Neural cell (in vitro differentiated cells): ENCODE data around the gene BRD3OS. TPM values are rescaled to one million over a fixed set of nuclear protein-coding genes. Genes with fewer than 3 reads are reported as not detected.

Experiments used
- H2AFZ ChIP-seq: fragments of 200-600, 300-800 bp; sonication (generic), shearing (Covaris generic); 2 replicates; pipeline ENCODE4 v1.6.0; 2014; ENCODE audit warnings: low read depth, mild to moderate bottlenecking, antibody characterized with exemption, low read length, moderate library complexity
- H3F3A ChIP-seq: fragments of 200-600 bp; shearing (Covaris generic); 2 replicates; pipeline ENCODE4 v1.6.1; 2016; ENCODE audit warnings: mild to moderate bottlenecking, moderate library complexity, mixed read lengths, antibody characterized with exemption, low read length; ENCODE audit not compliant: insufficient read depth, poor library complexity, severe bottlenecking
- H3K27ac ChIP-seq: fragments of 200-600, 300-800 bp; sonication (generic), shearing (Covaris generic); 2 replicates; pipeline ENCODE4 v1.5.1; 2014; ENCODE audit warnings: mild to moderate bottlenecking, low read length, moderate library complexity
- H3K27me3 ChIP-seq: fragments of 300-800, 200-600 bp; sonication (generic), shearing (Covaris generic); 2 replicates; pipeline ENCODE4 v1.6.0; 2014; ENCODE audit warnings: mild to moderate bottlenecking, low read depth, low read length, moderate library complexity; ENCODE audit not compliant: insufficient read depth
- H3K36me3 ChIP-seq: fragments of 300-800, 200-600 bp; sonication (generic), shearing (Covaris generic); 2 replicates; pipeline ENCODE4 v1.5.1; 2014; ENCODE audit warnings: mild to moderate bottlenecking, antibody characterized with exemption, low read length, moderate library complexity; ENCODE audit not compliant: insufficient read depth
- H3K4me2 ChIP-seq: fragments of 300-800, 200-600 bp; sonication (generic), shearing (Covaris generic); 2 replicates; pipeline ENCODE4 v1.6.0; 2014; ENCODE audit warnings: mild to moderate bottlenecking, low read length
- H3K4me3 ChIP-seq: fragments of 300-800, 200-600 bp; sonication (generic), shearing (Covaris generic); 2 replicates; pipeline ENCODE4 v1.5.1; 2014; ENCODE audit warnings: mild to moderate bottlenecking, low read length, moderate library complexity
- H3K79me2 ChIP-seq: fragments of 200-600 bp; shearing (Covaris generic); replicated peaks from 2 replicates; pipeline ENCODE4 v1.6.0; 2014; ENCODE audit warnings: mild to moderate bottlenecking, low read length, moderate library complexity; ENCODE audit not compliant: insufficient read depth
- H3K9ac ChIP-seq: fragments of 300-800, 200-600 bp; sonication (generic), shearing (Covaris generic); 2 replicates; pipeline ENCODE4 v1.6.1; 2016; ENCODE audit warnings: mild to moderate bottlenecking, low read length, mixed read lengths
- H3K9me2 ChIP-seq: fragments of 200-600 bp; shearing (Covaris generic); 2 replicates; pipeline ENCODE4 v1.6.1; 2016; ENCODE audit warnings: mild to moderate bottlenecking, low read length, mixed read lengths; ENCODE audit not compliant: insufficient read depth
- H3K9me3 ChIP-seq: fragments of 200-600, 300-800 bp; sonication (generic), shearing (Covaris generic); 2 replicates; pipeline ENCODE4 v1.6.1; 2016; ENCODE audit warnings: mild to moderate bottlenecking, mixed run types, low read length, moderate library complexity, mixed read lengths
- H4K20me1 ChIP-seq: fragments of 200-600 bp; shearing (Covaris generic); 2 replicates; pipeline ENCODE4 v1.6.1; 2016; ENCODE audit warnings: mild to moderate bottlenecking, mixed run types; ENCODE audit not compliant: insufficient read depth
- EP300 ChIP-seq: fragments of 450-650 bp; conservative IDR thresholded peaks from 2 replicates; pipeline ENCODE4 v1.6.1; 2014; ENCODE audit warnings: antibody characterized with exemption, mild to moderate bottlenecking, moderate library complexity; ENCODE audit not compliant: poor library complexity, severe bottlenecking
- EZH2 ChIP-seq: fragments of 200-600, 300-800 bp; shearing (Covaris generic), sonication (generic); IDR thresholded peaks from 2 replicates; pipeline ENCODE4 v1.6.1; 2014; ENCODE audit warnings: antibody characterized with exemption, low read length, borderline replicate concordance, mild to moderate bottlenecking; ENCODE audit not compliant: insufficient read depth, poor library complexity, severe bottlenecking
- MXI1 ChIP-seq: fragments of 450-650 bp; conservative IDR thresholded peaks from 2 replicates; pipeline ENCODE4 v1.6.1; 2014; ENCODE audit warnings: antibody characterized with exemption, mild to moderate bottlenecking; ENCODE audit not compliant: poor library complexity, severe bottlenecking
- POLR2AphosphoS5 ChIP-seq: IDR thresholded peaks from 2 replicates; pipeline ENCODE4 v1.6.1; 2012
- RAD21 ChIP-seq: fragments of 450-650 bp; conservative IDR thresholded peaks from 2 replicates; pipeline ENCODE4 v1.6.1; 2014; ENCODE audit warnings: antibody characterized with exemption, mild to moderate bottlenecking, moderate library complexity
- SMC3 ChIP-seq: fragments of 450-650 bp; conservative IDR thresholded peaks from 2 replicates; pipeline ENCODE4 v1.6.1; 2014; ENCODE audit warnings: antibody characterized with exemption, mild to moderate bottlenecking, moderate library complexity; ENCODE audit not compliant: poor library complexity
- TAF1 ChIP-seq: IDR thresholded peaks from 2 replicates; pipeline ENCODE4 v1.6.1; 2012; ENCODE audit warnings: low read depth
- polyA plus RNA-seq: library from polyadenylated mRNA; depleted of rRNA; stranded (reverse); fragments of >200 nt; gene quantifications from 2 replicates; pipeline ENCODE4 v1.2.3, GENCODE V29; 2014
- TF ChIP-seq, protein P1 (sequence below): fragments of 450-650 bp; IDR thresholded peaks from 2 replicates; pipeline ENCODE4 v1.5.1; 2014; ENCODE audit warnings: antibody characterized with exemption, mild to moderate bottlenecking, moderate library complexity; ENCODE audit not compliant: poor library complexity, severe bottlenecking
- TF ChIP-seq, protein P2 (sequence below): IDR thresholded peaks from 2 replicates; pipeline ENCODE4 v1.6.1; 2012; ENCODE audit warnings: borderline replicate concordance

Gene BRD3OS
- polyA plus RNA-seq, 1 donor from 2014 or later, result 49.5 TPM

DNA sequence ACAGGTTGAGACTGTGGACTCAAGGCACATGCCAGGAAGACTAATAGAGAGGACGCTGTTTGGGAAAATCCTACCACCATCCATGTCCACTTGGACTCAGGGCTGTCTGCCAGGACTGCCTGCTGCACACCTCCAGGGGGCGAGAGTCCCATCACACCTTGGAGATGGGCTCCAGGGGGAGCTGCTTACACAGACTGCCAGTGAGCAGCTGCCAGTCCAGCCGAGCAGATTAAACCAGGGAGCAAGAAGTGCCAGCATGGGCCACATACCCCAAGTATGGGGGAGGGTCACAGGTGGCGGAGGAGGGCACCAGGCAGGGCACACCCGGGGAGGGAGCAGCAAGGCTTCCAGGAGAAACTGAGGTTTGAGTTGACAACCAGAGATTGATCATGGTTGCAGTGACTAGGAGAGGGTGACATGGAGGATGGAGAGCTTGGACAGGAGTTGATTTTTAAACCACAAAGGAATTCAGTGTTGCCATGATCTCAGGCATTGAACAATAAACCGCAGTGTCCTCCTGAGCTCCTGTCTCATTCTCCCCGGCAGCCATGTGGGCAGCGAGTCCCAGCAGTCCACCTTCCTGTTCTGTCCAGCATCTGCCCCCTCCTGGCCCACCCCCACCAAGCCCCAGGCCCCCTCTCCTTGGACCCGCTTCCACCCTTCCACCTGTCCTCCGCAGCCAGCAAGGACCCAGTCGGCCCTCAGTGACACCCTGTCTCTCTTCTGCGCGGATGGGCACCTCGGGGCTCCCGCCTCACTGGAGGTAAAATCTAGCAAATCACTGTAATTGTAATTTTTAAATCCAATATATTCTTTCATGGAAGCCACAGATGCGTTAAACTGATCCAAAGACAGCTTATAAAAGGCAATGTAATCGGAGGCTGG is 30.0 kb upstream of the BRD3OS start:
- Histone ChIP-seq H3K9me3 (no peaks in the 10 kb centered on the region), H3K4me2 (no peak overlapping the region)

DNA sequence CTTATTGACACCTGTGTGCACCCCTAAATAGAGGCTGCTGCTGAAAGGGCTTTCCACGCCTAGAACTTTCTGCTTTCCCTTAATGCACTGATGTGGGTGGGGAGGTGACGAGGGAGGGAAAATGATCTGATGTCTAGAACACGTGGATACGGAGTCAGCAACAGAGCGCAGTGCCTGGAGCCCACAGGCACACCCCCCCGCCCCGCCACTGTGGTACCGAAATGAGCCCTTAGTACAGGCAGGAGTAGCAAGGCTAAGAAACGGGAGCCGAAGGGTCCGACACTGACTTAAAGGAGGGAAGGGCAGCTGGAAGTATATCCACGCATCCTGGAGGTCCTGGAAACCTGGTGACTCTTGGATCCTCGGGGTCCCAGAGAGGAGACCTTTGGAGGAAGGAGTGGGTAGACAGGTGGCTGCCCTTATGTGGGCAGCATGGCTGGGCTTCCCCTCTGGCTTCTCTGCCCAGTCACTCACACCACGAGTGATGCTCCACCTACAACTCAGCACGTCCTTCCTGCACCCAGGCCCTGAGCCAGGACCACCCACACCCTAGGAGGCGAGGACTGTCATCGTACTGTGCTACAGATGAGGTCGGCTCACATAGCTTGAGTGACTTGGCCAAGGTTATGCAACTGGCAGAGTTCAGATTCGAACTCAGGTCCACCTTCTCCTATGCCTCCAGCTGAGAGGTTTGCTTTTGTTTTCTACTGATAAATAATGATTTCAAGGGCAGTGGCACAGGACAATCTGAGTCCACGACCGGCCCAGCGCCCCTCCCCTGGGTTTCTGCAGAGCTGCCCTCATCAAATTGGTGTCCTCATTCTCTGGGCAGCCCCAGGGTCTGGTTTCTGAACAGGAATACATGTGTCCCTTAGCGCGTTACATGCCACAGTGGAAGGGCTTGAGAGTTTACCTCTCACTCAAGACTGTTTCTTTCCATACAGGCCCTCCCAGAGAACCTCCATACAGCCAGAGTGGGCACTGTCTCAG is 28.5 kb upstream of the BRD3OS start:
- no peak overlapping the region for H3K27ac ChIP-seq
- H3K9me2 ChIP-seq, result no peaks in the 10 kb centered on the region
- no peak overlapping the region for H3K4me3 ChIP-seq
- H3K79me2 ChIP-seq, result no peaks in the 10 kb centered on the region
- TF ChIP-seq, protein P1, sequence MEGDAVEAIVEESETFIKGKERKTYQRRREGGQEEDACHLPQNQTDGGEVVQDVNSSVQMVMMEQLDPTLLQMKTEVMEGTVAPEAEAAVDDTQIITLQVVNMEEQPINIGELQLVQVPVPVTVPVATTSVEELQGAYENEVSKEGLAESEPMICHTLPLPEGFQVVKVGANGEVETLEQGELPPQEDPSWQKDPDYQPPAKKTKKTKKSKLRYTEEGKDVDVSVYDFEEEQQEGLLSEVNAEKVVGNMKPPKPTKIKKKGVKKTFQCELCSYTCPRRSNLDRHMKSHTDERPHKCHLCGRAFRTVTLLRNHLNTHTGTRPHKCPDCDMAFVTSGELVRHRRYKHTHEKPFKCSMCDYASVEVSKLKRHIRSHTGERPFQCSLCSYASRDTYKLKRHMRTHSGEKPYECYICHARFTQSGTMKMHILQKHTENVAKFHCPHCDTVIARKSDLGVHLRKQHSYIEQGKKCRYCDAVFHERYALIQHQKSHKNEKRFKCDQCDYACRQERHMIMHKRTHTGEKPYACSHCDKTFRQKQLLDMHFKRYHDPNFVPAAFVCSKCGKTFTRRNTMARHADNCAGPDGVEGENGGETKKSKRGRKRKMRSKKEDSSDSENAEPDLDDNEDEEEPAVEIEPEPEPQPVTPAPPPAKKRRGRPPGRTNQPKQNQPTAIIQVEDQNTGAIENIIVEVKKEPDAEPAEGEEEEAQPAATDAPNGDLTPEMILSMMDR, result no peak
- TF ChIP-seq EP300 (no peak), MXI1 (no peak)
- TF ChIP-seq, protein P2, sequence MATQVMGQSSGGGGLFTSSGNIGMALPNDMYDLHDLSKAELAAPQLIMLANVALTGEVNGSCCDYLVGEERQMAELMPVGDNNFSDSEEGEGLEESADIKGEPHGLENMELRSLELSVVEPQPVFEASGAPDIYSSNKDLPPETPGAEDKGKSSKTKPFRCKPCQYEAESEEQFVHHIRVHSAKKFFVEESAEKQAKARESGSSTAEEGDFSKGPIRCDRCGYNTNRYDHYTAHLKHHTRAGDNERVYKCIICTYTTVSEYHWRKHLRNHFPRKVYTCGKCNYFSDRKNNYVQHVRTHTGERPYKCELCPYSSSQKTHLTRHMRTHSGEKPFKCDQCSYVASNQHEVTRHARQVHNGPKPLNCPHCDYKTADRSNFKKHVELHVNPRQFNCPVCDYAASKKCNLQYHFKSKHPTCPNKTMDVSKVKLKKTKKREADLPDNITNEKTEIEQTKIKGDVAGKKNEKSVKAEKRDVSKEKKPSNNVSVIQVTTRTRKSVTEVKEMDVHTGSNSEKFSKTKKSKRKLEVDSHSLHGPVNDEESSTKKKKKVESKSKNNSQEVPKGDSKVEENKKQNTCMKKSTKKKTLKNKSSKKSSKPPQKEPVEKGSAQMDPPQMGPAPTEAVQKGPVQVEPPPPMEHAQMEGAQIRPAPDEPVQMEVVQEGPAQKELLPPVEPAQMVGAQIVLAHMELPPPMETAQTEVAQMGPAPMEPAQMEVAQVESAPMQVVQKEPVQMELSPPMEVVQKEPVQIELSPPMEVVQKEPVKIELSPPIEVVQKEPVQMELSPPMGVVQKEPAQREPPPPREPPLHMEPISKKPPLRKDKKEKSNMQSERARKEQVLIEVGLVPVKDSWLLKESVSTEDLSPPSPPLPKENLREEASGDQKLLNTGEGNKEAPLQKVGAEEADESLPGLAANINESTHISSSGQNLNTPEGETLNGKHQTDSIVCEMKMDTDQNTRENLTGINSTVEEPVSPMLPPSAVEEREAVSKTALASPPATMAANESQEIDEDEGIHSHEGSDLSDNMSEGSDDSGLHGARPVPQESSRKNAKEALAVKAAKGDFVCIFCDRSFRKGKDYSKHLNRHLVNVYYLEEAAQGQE, result no peak
- no peaks in the 10 kb centered on the region for H3K27me3 ChIP-seq
- no peaks in the 10 kb centered on the region for H4K20me1 ChIP-seq
- no peak overlapping the region for H2AFZ ChIP-seq
- H3K4me2 ChIP-seq, result no peak overlapping the region
- H3K9me3 ChIP-seq, result no peaks in the 10 kb centered on the region
- H3F3A ChIP-seq, result no peaks in the 10 kb centered on the region
- H3K9ac ChIP-seq, result no peak overlapping the region
- no peaks in the 10 kb centered on the region for H3K36me3 ChIP-seq

More for the DNA sequence above, 30.0 kb upstream of the BRD3OS start:
- H3K4me3 ChIP-seq, result no peak overlapping the region
- no peaks in the 10 kb centered on the region for H3K27me3 ChIP-seq
- no peaks in the 10 kb centered on the region for H3K36me3 ChIP-seq
- H3K27ac ChIP-seq, result no peak overlapping the region
- no peaks in the 10 kb centered on the region for H3K9me2 ChIP-seq
- TF ChIP-seq, protein P2, result no peak
- TF ChIP-seq EP300 (no peak), MXI1 (no peak), SMC3 (no peak), EZH2 (no peak), TAF1 (no peak), RAD21 (no peak), POLR2AphosphoS5 (no peak)
- TF ChIP-seq, protein P1, result no peak
- no peaks in the 10 kb centered on the region for H3F3A ChIP-seq
- no peak overlapping the region for H2AFZ ChIP-seq
- no peak overlapping the region for H3K9ac ChIP-seq
- H3K79me2 ChIP-seq, result peaks cover 10% of the 10 kb centered on the region
- H4K20me1 ChIP-seq, result no peaks in the 10 kb centered on the region
